Transverse colon (tissue), 3 donors: ENCODE measurements around the gene TMEM163.

ENCODE experiments used
- CTCF ChIP-seq, 5 experiments: fragments of 200-600 bp in 3 of 5; fragments of 450-650 bp in 2 of 5; sonication (generic) in 3 of 5; IDR thresholded peaks; 1 replicate in 2 of 5; 2 replicates in 3 of 5; pipeline ENCODE4 v1.5.1; 2016 to 2017; ENCODE audit warnings: antibody characterized with exemption in 5 of 5, inconsistent platforms in 3 of 5, mild to moderate bottlenecking in 2 of 5, moderate library complexity in 1 of 5
- EP300 ChIP-seq: sonication (generic); formaldehyde crosslinking; IDR thresholded peaks from one replicate; pipeline ENCODE4 v1.6.1; 2017; ENCODE audit warnings: antibody characterized with exemption, low read depth

DNA sequence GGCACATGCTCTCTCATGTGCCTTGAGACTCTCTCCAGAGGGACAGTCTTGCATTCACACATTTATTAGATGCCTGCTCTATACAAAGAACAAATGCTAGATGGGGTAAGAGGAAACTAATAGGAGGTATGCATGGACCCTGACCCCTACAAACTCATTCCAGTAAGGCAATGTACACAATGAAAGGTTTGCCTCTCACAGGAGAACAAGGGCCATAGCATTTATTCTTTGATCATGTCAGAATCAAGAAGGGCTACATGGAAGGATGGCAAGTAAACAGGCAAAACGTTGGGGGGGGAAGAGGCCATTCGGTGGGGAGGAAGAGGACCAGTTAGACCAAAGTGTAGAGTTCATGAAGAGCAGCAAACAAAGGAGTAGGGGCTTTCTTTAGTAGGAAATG is 130.2 kb downstream of the TMEM163 start:
- no peak for TF ChIP-seq EP300
- no peak for TF ChIP-seq CTCF (IDR thresholded peaks at IDR 0.05)
